GM23248 (cell line): Measurements from ENCODE around the gene EFHC2.

ENCODE experiments used
- EZH2 ChIP-seq: fragments of 200-600 bp; sonication (generic); IDR thresholded peaks from 2 replicates; pipeline ENCODE4 v1.6.1; 2018; ENCODE audit warnings: antibody characterized with exemption, mild to moderate bottlenecking; ENCODE audit not compliant: insufficient read depth, poor library complexity, severe bottlenecking
- EZH2phosphoT487 ChIP-seq: fragments of 200-600 bp; sonication (generic); IDR thresholded peaks from 2 replicates; pipeline ENCODE4 v1.6.1; 2018; ENCODE audit warnings: antibody characterized with exemption, moderate library complexity, mild to moderate bottlenecking, low read depth; ENCODE audit not compliant: insufficient read depth

GRCh38 chrX:44152852-44153251 is 190.6 kb downstream of the EFHC2 start:
- TF ChIP-seq EZH2, result no peak
- no peak for TF ChIP-seq EZH2phosphoT487
